Hematopoietic multipotent progenitor cell (in vitro differentiated cells): Measurements from ENCODE around the gene ANP32E. TPM values are rescaled to one million over a fixed set of nuclear protein-coding genes. Genes with fewer than 3 reads are reported as not detected.
A peak's percentile ranks its signal among the peaks of the same experiment; 100 is the strongest.
"Not testable (repeated sequence)": the region's sequence is repeated elsewhere in the genome, so short reads cannot be mapped to it uniquely, and the experiment has no call there.

Experiments used
- DNase-seq, 3 donors: peaks; one replicate each; pipeline ENCODE4 v3.0.0-alpha.2; 2011 to 2015; ENCODE audit warnings: low read depth in 2 of 3, low spot score in 2 of 3
- total RNA-seq: library from RNA; depleted of rRNA; stranded (reverse); fragments of >200 nt; gene quantifications from one replicate; pipeline ENCODE4 v1.2.3, GENCODE V29; 2012

ANP32E gene
- total RNA-seq, 1 donor, result 4.8 TPM

DNA sequence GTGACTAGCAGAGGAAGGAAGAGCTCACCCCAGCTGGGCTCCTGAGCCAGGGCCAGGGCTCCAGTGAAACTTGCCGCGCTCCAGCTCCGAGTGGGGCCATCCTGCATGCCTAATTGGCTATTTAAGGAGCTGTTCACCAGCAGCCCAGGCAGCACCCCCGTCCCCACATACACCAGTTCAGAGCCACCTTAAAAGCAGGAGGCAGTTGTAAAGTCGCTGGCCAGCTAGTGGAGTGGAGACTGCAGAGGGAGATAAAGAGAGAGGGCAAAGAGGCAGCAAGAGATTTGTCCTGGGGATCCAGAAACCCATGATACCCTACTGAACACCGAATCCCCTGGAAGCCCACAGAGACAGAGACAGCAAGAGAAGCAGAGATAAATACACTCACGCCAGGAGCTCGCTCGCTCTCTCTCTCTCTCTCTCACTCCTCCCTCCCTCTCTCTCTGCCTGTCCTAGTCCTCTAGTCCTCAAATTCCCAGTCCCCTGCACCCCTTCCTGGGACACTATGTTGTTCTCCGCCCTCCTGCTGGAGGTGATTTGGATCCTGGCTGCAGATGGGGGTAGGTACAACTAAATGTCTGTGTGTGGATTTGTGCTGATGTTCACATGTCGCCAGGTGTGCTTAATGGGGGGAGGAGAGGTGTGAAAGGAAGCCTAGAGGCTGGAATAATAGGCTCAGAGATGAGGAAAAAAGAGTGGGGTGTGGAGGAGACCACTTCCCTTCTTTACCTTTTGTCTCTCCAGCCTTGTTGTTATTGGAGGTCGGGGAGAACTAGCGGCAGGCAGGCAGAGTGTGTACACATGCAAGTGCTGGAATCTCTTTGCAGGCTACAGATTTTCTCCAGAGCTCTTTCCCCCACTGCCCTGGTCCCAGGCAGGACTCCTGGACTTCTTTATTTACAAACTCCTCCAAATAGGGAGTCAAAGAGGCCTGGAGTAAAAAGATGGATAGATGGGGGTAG lies 22.0 kb upstream of the ANP32E start, which contains the start of gene CA14:
CA14 (plus strand) TSS at position 151 of the 962 bp plus-strand sequence; CDS start at position 506, 355 bp downstream.
- DNase-seq, result no peak

DNA sequence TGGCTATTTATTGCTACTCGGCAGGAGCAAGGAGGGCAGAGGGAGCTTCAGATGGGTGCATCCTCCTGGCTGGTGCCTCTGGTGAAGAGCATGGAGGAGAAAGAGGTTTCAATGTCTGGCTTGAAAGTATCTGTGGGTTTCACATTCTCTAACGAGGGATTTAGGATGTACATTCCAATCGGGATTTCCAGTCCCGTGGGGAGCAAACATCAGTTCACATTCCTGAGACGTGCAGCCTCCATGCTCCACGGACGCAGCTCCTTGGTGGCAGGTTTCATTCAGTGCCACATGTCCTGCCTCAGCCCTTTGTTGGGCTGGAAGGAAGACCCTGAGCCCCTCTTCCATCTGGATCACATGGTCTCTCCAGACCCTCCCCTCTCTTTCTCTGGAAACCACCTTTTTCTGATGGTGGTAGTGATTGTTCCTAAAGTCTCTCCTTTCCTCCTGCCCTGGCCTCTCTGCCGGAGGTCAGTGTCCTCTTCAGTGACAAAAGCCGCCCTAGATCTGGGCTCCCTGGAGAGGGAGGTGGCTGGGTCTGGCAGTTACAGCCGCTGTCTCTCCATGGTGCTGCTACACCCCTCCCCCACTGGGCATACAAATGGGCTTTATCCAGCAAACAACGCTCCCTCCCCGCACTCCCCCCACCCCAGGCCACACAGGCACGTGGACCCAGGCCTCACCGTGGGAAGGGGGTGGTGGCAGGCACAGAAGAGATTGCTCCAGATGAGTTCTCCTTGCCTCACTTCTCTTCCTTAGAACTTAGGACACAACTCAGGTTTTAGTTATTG lies 20.8 kb upstream of the ANP32E start:
- DNase-seq, result no peak

GRCh38 chr1:150256198-150256553 lies 20.3 kb upstream of the ANP32E start:
- DNase-seq, result no peak

DNA sequence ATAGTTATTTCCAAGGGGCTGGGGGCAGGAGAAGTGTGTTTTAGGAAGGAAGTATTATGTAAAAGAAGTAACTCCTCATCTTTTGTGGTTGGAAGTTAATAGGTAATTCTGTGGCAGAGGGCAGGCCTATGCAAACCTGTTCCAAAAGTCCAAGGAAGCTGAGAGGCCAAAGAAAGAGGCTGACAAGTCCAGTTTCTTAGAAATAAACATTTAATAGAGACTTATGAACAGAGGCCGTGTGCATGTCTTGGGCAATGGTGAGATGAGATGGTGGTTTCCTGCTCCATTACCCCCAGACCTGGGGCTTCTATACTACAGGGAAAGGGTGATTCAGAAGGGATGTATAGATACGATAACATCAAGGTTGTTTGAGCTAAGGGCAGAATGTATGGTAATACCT lies 14.0 kb upstream of the ANP32E start:
- no peak for DNase-seq

- no peak for DNase-seq
Measured at GRCh38 chr1:150243003-150243402, 7.1 kb upstream of the ANP32E start.

- DNase-seq, result no peak
Measured at GRCh38 chr1:150237746-150238145, 1.8 kb upstream of the ANP32E start.

- DNase-seq, result not testable (repeated sequence)
Measured at GRCh38 chr1:150237176-150237575, 1.3 kb upstream of the ANP32E start.

- no peak for DNase-seq
Measured at GRCh38 chr1:150236614-150237100, 745 bp upstream of the ANP32E start.

DNA sequence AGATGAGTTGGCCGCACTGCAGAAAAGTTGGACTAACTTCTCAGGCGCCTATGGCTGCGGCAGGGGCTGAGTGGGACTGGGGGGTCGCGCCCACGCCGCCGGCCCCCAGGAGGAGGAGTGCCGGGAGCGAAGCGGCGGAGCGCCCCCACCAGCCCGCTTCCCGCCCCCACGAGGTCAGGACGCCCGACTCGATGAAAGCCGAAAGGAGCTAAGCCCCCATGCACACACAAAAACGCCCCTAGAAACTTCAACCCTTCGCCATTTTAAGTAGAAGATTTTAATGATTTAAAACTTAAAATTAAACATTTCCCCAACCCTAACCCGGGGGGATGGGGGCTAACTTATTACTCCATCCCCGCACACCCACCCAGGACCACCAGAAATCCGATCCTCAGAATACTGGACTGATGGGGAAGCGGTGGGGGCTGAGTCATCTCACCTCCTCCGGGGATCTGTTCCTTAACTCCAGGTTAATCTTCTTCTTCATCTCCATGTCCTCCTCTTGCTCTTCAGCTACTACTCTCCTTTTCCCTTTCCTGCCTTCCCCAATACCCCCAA lies 539 bp downstream of the ANP32E start:
- DNase-seq, result no peak

DNA sequence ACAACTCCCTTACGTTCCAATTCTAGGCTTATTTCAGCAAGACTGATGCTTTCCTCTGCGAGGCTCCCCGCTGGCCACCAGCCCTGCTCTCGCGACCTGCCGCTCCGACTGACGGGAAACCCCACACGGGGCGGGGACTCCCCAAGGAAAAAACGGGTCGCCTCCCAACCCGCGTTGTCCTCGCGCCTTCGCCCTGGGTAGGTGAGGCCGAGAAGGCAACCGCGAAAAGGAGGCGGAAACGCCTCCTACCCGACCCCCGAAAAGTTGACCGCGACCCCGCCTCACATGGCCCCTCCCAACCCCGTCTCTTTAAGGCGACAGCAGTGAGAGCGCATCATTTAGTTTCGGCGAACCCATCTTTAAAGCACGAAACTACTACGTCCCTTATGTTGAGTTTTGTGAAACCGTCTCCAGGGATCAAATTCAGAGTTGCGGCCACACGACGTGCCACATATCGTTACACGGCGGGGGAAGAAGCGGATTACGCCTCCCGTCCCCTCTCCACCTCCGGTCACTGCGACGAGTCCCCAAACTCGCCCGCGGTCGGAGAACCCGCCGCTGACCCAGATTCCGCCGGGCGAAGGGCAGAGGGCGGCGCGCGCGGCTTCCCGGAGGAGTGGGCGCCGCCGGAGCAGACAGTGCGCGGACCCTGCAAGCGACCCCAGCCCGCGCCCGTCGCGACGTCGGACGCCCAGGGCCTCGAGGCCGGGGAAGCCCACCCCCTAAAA lies 1.2 kb downstream of the ANP32E start:
- DNase-seq, result peak; percentile 84 to 92 (median 90)

- DNase-seq, result no peak
Measured at GRCh38 chr1:150234309-150234565, 1.7 kb downstream of the ANP32E start.

DNA sequence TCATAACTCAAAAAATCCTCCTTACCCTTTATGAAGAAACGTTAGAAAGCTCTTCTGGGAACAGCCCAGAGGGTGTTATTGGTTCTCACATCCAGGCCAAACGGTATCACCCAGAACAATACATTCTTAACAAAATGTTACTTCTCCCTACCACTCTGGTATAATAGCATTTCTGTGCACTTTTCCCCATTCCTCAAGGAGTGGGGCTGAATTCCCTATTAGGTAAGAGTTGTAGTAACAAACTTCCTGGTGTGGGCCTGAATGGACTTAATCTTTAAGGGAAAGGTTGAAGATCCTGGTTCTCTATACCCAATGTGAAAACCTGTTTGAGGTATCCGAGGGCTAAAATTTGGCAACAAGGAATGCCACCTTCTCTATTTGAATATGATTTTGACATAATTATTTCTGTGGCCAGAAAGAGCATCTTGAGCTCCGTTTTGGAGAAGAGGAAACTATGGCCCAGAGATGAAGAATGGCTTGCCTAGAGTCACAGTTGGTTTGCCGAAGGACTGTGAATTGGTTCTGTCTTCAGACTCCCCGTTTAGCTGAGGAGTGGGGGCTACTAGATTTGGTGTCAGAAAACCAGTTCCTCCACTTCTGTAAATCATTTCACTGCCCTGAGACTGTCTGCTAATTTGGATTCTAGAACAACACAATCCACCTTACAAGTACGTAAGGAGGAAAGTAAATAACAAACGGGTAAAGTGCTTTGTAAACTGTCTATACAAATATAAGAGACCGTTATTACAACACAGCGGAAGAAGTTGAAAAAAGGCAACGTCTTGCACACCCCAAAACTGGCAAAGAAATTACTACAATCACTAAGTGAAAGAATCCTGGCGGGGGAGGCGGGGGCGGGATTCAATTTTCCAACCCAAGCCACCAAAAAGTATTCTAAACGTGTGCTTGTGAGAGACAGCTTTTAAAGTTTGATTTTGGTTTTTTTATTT lies 2.3 kb downstream of the ANP32E start:
- peak in 1 of 3 donors; percentile 33 for DNase-seq

DNA sequence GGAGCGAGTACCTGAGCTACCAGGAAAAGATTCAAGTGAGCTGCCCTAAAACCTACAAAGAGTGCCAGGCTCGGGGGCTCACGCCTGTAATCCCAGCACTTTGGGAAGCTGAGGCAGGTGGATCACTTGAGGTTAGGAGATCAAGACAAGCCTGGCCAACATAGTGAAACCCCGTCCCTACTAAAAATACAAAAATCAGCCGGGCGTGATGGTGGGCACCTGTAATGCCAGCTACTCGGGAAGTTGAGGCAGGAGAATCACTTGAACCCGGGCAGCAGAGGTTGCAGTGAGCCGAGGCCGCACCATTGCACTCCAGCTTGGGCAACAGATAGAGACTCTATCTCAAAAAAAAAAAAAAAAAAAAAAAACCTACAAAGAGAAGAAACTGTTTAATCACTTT lies 3.0 kb downstream of the ANP32E start:
- not testable (repeated sequence) for DNase-seq

- DNase-seq, result not testable (repeated sequence)
Measured at GRCh38 chr1:150228246-150228645, 7.7 kb downstream of the ANP32E start.

DNA sequence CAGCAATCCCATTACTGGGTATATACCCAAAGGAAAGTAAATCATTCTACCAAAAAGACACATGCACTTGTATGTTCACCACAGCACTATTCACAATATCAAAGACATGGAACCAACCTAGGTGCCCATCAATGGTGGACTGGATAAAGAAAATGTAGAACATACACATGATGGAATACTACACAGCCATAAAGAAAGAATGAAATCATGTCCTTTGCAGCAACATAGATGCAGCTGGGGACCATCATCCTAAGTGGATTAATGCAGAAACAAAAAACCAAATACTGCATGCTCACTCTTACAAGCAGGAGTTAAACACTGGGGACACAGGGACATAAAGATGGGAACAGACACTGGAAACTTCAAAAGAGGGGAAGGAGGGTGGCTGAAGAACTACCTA lies 8.7 kb downstream of the ANP32E start:
- DNase-seq, result no peak

GRCh38 chr1:150226486-150226885 lies 9.4 kb downstream of the ANP32E start:
- DNase-seq, result no peak

GRCh38 chr1:150225546-150225945 lies 10.4 kb downstream of the ANP32E start:
- no peak for DNase-seq

DNA sequence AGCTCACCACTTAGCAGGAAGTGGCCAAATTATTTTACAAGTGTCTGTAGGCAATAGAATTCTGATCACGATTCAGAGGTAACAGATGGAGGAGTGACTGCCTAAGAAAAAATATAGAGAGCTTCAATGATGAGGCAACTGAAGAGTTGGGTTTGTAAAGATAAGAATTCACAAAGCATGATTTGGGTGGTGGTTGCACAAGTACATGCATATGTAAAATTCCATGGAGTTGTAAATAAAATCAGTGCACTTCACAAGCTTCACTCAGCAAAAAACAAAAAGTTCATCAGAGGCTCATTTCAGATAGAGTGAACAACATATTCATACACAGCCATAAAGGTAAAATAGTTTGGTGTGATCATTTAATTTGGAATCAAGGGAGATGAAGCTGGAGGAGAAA lies 10.9 kb downstream of the ANP32E start:
- no peak for DNase-seq

GRCh38 chr1:150221552-150221951 lies 14.4 kb downstream of the ANP32E start:
- peak in 2 of 3 donors; percentile 39 to 66 for DNase-seq

DNA sequence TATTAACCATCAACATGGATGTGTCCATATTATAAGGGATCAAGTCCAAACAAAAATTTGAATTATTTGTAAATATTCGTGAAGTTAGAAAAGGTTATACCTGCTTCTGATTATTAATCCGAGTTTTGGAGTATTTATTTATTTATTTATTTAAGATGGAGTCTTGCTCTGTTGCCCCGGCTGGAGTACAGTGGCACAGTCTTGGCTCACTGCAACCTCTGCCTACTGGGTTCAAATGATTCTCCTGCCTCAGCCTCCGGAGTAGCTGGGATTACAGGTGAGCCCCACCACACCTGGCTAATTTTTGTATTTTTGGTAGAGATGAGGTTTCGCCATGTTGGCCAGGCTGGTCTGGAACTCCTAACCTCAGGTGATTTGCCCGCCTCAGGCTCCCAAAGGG lies 20.1 kb downstream of the ANP32E start:
- DNase-seq, result not testable (repeated sequence)
